Activated T-helper 1 cell treated with anti-CD3 and anti-CD28 coated beads, Interleukin-2, amount 50 U/mL, for 16 hours (primary cell): ENCODE results near the gene CCNI.
"Not testable (repeated sequence)": the region's sequence is repeated elsewhere in the genome, so short reads cannot be mapped to it uniquely, and the experiment has no call there.

Source experiments
- DNase-seq, 2 donors: peaks; one replicate each; pipeline ENCODE4 v3.0.0-alpha.2; 2020; ENCODE audit warnings: low read depth in 1 of 2, low spot score in 1 of 2

The CCNI gene

DNA sequence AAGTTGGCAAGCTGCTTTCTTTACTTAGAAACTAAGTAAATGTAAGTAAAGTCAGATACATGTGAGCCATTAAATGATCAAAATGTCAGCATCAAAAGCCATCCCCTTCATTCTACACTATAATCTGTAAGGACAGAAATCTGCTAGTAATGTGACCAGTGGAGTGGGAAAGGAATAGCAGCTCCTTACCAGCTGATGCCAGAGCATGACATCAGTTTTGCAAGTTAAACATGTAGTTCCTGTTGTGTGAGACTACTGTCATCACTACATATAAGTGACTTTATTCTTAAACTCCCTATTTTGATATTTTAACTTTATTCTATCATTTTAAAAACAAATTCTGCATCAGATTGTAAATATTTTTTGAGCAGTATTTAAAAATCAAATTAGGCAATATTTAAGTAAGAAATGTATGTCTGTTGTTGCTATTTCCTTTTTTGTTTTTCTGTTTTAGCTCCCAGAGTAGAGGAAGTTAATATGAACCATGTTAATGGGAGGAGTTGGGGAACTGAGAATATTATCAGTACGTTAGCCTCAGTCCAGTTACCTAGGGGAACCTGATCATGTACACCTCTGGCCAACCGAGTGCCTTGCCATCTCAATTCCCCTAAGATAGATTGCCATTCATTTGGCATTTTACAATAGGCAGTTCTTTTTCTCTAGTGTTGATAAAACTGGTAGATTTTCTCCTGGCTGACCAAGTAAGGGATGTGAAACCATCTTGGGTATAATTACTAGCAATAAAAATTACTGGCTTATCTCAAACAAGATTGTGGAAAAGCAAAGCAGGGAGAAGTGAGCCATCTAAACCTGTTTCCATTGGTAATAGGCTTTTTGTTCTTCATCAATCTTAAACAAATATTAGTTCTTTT, 34.7 kb downstream of the CCNI start:
- DNase-seq, result no peak

DNA sequence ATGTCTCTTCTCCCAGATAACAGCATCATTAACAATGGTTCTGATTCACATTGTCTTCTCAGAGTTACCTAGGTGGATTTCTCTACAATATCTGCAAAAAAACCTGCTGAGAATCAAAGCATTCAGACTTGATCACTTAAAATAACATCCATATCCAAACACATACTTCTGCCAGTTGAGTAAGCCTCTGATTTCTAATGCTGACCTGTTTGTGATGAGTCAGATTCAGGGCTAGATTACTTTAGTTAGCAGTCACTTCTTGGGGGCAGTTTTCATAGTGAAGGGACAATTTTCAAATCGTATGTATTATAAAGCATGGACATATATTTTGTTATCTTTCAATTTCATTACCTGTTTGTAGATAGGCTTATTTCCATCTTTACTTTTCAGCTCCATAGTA, 35.5 kb downstream of the CCNI start:
- DNase-seq, result no peak

DNA sequence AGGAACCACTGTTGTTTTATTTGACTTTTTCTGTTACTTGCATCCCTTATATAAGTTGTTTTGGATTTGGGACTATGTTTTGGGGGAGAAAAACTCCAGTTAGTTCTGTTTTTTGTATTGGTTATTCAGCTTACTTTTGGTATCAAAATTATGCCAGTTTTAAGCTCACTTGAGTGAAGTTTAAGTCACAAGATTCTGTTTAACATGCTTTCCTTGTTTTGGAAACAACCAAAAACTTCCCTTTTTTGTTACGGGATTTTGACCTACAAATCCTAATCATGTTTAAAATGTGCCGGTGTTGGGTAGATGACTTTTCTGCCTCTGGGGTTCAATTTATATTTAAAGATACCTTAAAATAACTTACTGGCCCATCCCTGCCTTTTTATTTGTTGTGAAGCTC, 36.0 kb downstream of the CCNI start:
- DNase-seq, result no peak

DNA sequence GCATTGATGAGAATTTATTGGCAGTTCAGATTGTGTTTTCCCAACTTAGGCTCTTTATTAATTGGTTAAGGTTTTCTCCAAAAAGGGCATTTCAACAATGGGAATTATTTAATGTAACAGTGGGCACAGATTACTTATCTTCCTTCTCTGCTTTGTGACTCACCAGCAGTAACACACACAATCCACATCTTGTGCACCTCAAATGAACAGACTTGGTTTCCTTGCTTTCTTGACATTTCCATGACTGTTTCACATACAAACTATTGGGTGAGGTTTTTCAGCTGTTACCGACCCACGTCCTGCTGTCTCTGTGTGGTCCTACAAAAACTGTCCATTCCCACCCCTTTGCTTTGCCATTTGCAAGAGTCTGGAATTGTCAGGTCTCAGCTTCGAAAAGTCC, 38.1 kb downstream of the CCNI start:
- DNase-seq, result no peak

DNA sequence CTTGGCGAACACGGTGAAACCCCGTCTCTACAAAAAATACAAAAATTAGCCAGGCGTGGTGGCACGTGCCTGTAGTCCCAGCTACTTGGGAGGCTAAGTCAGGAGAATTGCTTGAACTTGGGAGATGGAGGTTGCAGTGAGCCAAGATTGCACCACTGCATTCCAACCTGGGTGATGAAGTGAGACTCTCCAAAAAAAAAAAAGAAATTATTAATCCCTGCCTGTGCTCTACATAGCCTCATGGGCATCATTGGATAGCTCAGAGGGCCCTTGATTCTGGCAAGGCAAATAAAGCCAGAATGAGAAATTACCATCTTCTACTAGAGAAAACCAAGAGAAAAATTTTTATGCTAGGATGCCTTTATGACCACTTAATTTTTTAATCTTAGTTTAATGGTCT, 38.6 kb downstream of the CCNI start:
- DNase-seq, result not testable (repeated sequence)

DNA sequence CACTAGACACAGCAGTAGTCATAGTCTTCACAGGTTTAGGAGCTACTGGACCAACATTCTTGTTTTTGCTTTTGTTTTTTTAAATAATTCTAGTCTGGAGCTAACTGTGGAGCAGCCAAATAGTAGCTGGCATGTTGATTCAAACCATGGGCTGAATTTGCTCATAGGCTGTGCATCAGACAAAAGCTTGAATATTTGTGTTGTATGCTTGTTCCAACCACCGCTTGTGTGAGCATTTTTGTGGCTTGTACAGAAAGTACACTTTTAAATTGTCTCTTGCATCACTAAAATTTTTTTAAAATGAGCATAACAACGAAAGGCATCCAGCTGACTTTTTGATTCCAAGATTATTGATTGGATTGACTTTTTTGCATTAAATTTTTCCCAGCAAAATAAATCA, 39.6 kb downstream of the CCNI start:
- DNase-seq, result no peak

DNA sequence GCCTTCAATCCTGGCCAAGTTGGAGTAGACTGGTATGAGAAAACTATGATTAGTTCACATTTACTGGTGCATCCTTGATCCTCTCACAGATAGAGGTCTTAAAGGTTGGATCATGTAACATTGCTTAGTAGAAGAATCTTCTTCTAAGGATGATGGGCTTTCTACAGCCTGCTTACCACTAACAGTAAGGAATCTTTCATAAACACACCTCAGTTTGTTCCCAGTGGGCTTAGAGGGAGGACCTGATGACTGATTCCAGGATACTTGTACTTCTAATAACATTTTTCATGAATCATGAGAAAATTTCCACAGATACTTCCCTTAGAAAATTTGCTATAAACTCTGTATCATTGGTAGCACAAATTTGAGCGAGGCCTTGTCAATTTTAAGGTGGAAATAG, 40.6 kb downstream of the CCNI start:
- no peak for DNase-seq

DNA sequence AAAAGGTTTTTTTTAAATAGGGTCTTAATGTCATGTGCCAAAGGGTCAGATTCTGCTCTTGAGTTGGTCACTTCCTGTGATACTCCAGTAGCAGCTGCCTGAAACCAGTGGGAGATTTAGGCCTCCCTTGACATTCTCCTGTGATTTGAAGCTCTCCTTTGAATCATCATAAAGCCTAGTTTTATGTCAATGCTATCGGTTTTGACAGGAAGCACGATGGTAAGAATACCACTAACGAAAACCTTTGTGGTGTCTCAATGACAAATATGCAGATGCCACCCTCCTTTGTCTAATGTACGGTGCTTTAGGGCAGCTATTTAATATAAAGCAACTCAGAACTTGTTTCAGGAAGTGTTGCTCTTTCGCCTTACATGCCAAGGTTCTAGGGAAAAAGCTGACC, 44.2 kb downstream of the CCNI start:
- no peak for DNase-seq

DNA sequence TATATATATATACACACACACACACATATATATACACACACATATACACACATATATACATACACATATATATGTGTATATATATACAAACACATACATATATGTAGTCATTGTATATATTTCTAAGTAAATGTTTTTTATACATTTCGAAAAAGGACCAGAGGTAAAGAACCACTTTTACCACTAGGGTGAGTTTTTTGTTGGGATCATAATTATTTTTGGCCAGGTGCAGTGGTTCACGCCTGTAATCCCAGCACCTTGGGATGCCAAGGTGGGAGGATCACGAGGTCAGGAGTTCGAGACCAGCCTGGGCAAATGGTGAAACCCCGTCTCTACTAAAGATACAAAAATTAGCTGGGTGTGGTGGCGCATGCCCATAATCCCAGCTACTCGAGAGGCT, 46.0 kb downstream of the CCNI start:
- DNase-seq, result not testable (repeated sequence)

DNA sequence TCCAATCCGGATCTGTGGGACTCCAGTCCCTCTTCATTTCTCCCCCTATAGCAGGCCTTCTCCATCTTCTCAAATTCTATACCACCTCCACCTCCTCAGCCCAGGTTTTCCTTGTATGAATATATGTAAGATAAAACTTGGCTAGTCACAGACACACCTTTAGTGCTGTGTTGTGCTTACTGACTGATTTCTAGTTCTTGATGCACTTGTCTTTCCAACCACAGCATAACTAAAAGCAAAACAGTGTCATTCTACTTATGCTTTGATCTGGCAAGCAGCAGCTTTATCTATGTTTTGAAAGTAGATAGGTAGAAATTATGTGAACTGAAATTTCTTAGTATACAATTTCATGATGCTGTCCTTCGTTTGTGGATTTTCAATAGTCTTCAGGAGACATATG, 47.5 kb downstream of the CCNI start:
- no peak for DNase-seq

DNA sequence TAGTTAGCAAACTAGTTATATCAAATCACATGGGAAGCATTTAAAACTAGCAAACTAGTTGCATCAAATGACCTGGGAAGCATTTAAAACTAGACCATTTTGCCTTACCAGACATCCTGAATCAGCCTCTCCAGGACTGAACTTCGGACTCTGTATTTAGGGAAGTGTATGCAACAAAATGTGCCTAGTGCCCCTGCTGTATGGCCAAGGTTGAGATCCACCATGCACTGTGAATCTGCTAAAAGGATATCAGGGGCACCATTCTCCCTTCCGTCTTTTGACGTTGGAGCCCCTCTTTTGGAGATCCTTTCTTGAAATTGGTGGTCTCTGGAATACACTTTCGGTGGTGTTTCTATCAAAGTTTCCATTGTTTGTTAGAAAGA, 49.5 kb downstream of the CCNI start:
- DNase-seq, result no peak

DNA sequence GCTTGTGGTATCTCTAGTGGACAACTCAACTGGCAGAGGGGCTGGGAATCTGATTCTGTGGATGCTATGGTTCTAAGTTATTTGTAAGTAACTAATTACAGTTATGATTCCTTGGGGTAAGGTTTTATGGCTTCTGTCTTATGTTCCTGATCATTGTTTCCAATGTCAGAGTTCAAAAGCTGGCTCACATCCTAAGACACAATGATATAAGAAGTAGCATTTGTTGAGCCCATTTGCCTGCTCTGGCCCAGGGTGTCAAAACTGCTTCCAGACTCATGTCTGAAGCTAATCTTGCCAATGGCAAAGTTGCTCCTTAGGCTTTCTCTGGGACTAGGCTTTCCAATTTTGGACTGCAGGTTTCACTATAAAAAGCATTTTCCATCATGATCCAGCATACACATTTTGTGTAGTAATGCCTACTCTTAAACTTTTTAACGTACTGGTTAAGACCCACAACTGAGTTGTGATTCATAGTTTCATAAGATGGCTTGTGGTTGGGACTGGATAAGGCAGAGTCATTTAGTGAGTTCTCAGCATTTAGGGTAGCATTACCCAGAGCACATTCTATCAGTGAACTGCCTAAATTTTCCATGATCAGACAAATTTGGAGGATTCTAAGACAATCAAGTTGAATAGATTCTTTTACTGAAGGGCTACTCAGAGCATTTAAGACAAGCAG, 50.0 kb downstream of the CCNI start:
- no peak for DNase-seq

DNA sequence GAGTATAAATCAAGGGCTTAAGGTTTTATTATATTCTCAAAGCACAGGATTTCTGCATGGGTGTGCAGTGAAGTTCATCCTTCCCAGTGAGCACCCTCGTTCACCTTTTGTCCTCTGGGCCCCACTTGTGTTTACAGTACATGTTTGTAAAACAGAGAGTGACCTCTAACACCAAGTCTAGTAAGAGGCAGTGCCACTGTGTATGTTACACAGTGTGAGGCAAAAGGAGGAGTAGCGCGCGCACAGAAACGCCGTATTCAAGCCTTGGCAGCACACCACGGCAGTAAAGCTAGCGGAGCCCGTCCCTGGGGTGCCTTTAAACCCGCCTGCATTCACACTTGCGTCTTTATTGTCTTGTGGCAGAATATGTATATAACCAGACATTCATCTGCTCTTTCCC, 51.9 kb downstream of the CCNI start:
- DNase-seq, result no peak

DNA sequence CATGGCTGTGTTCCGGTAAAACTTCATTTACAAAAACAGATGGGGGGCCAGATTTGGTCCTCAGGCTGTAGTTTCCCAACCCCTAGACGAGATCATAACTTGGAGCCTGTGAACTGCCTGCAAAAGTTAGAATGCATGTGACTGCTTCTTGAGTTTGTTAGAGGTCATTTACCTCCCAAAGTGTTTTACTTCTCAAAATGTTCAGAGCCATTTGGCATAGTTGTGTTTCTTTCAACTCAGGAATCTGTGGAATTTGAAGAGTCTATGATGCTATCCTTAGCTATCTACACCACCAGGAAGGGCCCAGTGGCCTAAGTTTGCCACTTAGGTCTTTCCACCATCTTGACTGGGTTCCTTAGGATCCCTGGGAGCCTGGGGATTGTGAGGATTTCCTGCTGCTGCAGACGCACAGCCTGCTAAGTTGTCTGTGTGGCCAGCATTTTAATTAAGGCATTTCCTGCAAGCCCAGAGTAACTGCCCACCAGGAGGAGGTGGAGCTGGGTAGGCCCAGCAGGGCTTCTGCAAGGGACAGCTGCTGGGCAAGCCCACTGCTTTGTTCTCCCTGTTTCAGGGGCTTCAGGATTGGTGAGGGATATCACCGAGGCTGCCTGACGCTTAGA, 53.1 kb downstream of the CCNI start:
- no peak for DNase-seq

DNA sequence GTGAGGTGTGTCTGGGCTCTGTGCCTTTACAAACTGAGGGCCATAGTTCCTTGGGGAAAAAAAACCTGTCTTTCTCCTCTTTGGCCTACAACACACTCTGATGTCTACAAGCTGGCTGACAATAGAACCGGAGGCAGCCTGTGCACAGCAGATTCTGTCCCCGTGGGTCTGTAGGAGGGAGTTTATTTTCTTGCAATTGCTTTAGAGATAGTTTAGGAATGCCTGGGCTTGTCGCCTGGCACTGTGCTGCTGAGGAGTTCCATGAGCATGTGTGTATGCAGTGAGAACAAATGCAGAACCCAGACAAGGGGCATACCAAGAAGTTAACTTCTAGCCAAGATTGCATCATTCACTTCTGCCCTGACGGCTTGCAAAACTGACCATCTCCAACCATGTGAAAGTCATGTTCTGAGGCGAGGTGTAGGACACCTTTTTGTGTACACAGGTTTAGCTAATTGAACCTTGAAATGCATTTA, 54.1 kb downstream of the CCNI start:
- no peak for DNase-seq

DNA sequence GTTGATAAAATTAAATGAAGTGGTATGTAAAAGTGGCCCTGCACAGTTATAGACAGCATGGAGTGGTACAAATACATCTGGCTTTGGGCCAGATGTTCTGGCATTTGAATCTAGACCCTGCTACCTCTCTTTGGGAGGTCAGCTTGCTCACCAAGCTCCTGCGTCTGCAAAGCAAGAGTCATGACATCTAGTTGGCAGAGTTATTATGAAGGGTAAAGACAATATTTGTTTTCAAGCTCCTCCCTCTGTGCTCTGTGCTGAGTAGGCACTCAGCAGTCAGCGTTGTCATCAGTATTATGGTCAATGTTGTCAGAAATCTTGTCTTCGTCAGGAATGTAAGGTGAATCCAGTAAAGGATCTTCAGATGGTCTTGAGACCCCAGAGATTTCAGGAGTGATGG, 55.8 kb downstream of the CCNI start:
- DNase-seq, result no peak

DNA sequence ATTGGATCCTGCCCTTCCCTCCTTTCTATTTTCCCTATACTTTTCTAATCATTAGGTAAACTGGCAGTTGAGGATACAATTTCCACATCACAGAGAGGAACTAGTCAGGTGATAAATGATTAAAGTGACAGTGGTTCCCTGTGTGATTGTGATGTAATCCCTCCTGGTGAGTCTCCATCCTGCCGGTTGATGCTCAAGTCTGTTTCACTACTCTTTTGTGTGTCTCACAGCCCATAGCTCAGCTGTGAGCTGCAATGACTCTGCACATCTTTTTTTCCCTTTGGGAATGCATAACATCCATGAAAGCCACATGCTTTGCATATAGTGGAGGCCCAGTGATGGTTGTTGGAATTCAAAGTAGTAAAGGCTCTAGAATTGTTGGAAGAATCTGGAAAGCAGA, 60.4 kb downstream of the CCNI start:
- DNase-seq, result no peak

DNA sequence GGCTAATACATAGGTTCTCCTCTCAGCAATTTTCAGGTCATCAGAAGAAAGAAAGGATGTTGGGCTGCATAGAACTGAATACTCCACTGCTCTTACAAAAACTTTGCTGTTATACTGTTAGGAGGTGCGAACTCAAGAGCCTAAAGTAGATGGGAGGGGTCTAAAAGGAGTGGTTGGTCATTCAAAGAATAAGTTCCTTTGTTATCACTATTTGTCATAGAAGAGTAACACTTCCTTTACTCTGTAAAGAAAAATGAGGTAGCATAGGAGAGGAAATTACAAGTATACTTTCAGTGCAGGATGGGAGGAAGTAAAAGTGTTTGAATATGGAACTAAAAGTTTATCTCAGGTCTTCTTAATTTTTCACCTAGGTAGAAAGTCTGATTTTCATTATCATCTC, 61.5 kb downstream of the CCNI start:
- DNase-seq, result no peak

DNA sequence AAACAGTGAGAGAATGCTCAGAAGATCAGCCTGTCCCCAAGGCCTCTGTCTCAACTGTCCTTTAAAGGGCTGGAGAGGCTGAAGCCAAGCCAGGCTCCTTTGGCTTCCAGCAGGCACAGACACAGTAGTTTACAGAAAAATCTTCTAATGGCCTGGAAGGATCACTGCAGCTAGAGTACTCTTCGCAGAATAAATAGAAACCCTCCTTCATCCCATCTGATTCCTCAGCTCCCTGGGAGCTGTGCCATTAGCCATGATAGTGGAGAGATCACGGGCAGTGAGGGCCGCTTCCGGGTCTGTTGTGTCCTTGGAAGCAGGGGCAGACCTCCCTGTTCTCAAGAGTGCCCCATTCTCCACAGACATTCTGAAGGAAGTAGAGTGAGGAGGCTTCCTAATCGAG, 63.1 kb downstream of the CCNI start:
- no peak for DNase-seq

DNA sequence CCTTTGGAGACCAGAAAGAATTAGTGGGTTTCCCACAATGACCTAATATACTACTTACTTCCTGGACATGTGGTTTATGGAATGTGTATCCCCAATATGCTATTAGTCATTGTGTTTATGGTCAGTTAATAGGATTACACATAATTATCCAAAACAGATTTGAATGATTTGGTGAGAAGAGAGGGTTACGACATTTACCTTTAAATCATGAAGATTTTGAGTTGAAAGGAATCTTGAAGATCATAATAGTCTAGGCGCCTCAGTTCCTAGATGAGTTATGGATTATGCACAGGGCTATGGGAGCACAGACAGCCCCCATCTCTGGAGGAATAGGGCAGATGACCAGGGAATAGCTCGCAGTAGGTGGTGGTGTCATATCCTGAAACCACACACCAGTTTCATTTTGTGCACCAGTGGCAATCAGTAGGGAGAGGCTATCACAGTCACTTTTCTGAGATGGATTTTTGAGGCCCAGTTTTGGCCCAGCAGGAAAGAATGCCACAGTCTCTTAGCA, 64.9 kb downstream of the CCNI start:
- DNase-seq, result no peak

DNA sequence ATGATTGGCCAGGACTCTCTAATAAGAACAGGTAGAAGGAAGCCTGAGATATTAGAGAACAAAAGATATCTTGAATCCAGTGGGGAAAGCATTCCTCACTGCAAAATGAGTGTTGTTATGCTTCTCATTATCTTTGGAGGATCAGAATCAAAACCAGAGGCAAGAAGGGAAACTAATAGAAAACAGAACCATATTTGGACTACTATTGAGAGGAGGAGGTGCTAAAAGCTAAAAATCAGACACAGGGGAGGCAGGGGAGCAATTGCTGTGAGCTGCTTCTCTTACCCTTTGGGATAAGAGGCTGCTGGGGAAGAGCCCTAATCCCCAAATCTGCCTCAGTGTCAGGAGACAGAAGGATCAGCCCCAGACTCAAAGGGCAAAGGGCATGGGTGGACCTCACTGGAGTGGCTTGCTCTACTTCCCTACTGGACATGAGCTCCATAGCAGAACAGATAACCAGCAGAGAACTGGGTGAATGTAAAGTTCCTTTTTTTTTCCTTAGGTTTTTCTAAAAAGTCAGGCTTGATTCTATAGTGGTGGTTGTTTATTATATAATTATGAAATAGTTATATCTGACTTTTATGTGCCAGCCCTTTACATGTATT, 66.2 kb downstream of the CCNI start:
- DNase-seq, result no peak
